Activated CD8-positive, alpha-beta memory T cell treated with anti-CD3 and anti-CD28 coated beads, Interleukin-2, amount 10 ng/mL, durations not matched to agents 7 days and 5 days (primary cell): ENCODE measurements around the gene SNX14. TPM values are rescaled to one million over a fixed set of nuclear protein-coding genes. Genes with fewer than 3 reads are reported as not detected.

Experiments used
- total RNA-seq, 2 experiments: library from RNA; stranded (reverse); gene quantifications; one replicate each; pipeline ENCODE4 v1.2.3, GENCODE V29; 2021

The SNX14 gene
- total RNA-seq, 2 experiments from 2014 or later, result 62.8 to 67.3 TPM

Other genes with a start within 250 kb of the SNX14 start
- gene NT5E, start 143.8 kb downstream of the SNX14 start, total RNA-seq, result 10 to 100 TPM; 17.3 to 24.1 TPM
- 100 to 1,000 TPM; 105 to 146 TPM for gene SYNCRIP, start 49.0 kb upstream of the SNX14 start, total RNA-seq